ENCODE data around the gene ALPK3.

The ALPK3 gene

GRCh38 chr15:84785053-84785452, 32.1 kb upstream of the ALPK3 start:
- in situ Hi-C loops (cut with MboI; ENCODE audit: low pct_unique_long_range_greater_than_20kb, low sequenced_read_pairs, unreplicated experiment) = no loop called here
- TF ChIP-seq, protein P1, sequence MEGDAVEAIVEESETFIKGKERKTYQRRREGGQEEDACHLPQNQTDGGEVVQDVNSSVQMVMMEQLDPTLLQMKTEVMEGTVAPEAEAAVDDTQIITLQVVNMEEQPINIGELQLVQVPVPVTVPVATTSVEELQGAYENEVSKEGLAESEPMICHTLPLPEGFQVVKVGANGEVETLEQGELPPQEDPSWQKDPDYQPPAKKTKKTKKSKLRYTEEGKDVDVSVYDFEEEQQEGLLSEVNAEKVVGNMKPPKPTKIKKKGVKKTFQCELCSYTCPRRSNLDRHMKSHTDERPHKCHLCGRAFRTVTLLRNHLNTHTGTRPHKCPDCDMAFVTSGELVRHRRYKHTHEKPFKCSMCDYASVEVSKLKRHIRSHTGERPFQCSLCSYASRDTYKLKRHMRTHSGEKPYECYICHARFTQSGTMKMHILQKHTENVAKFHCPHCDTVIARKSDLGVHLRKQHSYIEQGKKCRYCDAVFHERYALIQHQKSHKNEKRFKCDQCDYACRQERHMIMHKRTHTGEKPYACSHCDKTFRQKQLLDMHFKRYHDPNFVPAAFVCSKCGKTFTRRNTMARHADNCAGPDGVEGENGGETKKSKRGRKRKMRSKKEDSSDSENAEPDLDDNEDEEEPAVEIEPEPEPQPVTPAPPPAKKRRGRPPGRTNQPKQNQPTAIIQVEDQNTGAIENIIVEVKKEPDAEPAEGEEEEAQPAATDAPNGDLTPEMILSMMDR (IDR thresholded peaks at IDR 0.05; ENCODE audit: extremely low read depth, insufficient read depth, missing control alignments) = no peak
- DNase-seq (ENCODE audit: low spot score) = no peak

DNA sequence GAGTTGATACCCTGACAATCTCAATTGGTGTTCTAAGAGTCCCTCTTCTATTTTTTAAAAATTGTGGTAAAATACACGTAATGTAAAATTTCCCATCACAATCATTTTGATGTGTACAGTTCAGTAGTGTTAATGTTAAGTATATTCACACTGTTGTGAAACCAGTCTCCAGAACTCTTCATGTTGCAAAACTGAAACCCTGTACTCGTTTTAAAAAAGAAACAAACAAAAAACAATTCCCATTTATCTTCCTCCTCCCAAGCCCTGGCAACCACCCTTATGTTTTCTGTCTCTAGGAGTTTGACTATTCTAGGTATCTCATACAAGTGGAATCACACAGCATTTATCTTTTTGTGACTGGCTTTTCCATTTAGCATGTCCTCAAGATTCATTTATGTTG, 28.7 kb upstream of the ALPK3 start:
- in situ Hi-C loops (cut with MboI; ENCODE audit: low pct_unique_long_range_greater_than_20kb, low sequenced_read_pairs, unreplicated experiment) = no loop called here
- TF ChIP-seq, protein P1 (IDR thresholded peaks at IDR 0.05; ENCODE audit: extremely low read depth, insufficient read depth, missing control alignments) = no peak
- no peak for DNase-seq (ENCODE audit: low spot score)

DNA sequence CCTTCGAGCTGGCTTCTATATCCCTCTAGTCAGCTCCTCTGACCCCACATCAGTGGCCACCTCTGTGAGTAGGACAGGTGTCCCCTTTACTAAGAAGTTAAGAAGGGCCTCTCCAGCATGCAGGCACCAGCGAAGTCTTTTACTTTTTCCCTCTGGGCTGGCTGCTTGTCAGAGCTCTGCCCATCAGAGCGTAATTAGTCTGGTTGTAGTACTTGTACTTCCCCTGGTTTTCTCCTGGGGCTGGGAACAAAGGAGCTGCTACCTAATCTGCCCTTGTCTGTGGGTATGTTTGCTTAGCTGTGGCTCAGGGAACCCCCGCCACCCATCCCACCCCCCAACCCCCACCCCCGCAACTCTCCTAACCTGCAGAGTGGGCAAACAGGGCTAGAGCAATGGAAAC, 27.4 kb upstream of the ALPK3 start:
- in situ Hi-C loops (cut with MboI; ENCODE audit: low pct_unique_long_range_greater_than_20kb, low sequenced_read_pairs, unreplicated experiment) = no loop called here
- TF ChIP-seq, protein P1 (IDR thresholded peaks at IDR 0.05; ENCODE audit: extremely low read depth, insufficient read depth, missing control alignments) = no peak
- no peak for DNase-seq (ENCODE audit: low spot score)

GRCh38 chr15:84790676-84791075, 26.5 kb upstream of the ALPK3 start:
- no peak for DNase-seq (ENCODE audit: low spot score)
- TF ChIP-seq, protein P1 (IDR thresholded peaks at IDR 0.05; ENCODE audit: extremely low read depth, insufficient read depth, missing control alignments) = no peak
- in situ Hi-C loops (cut with MboI; ENCODE audit: low pct_unique_long_range_greater_than_20kb, low sequenced_read_pairs, unreplicated experiment) = no loop called here

- in situ Hi-C loops (cut with MboI; ENCODE audit: low pct_unique_long_range_greater_than_20kb, low sequenced_read_pairs, unreplicated experiment) = no loop called here
- TF ChIP-seq, protein P1 (IDR thresholded peaks at IDR 0.05; ENCODE audit: extremely low read depth, insufficient read depth, missing control alignments) = no peak
- DNase-seq (ENCODE audit: low spot score) = no peak
Observed at GRCh38 chr15:84791763-84792162, 25.4 kb upstream of the ALPK3 start.

- in situ Hi-C loops (cut with MboI; ENCODE audit: low pct_unique_long_range_greater_than_20kb, low sequenced_read_pairs, unreplicated experiment) = no loop called here
- TF ChIP-seq, protein P1 (IDR thresholded peaks at IDR 0.05; ENCODE audit: extremely low read depth, insufficient read depth, missing control alignments) = no peak
- DNase-seq (ENCODE audit: low spot score) = no peak
Observed at GRCh38 chr15:84793431-84794161, 23.6 kb upstream of the ALPK3 start.
